T-helper 2 cell treated with Interferon-gamma antibody and Interleukin-4, amounts not matched to agents 5 μg/mL and 100 μg/mL, for 36 hours (primary cell): Measurements from ENCODE around the gene HHIP.

Source experiments
- DNase-seq: peaks from one replicate; pipeline ENCODE4 v3.0.0; 2021; ENCODE audit warnings: low spot score
- H3K27ac Mint-ChIP-seq: one replicate; pipeline ENCODE4 v1.8.0; 2021; ENCODE audit warnings: mild to moderate bottlenecking, mixed read lengths
- H3K27me3 Mint-ChIP-seq: one replicate; pipeline ENCODE4 v1.8.0; 2021; ENCODE audit warnings: low read depth, mixed read lengths
- H3K36me3 Mint-ChIP-seq: one replicate; pipeline ENCODE4 v1.8.0; 2021; ENCODE audit warnings: low read depth, mixed read lengths
- H3K4me1 Mint-ChIP-seq: one replicate; pipeline ENCODE4 v1.8.0; 2021; ENCODE audit warnings: low read depth, mixed read lengths
- H3K4me3 Mint-ChIP-seq: one replicate; pipeline ENCODE4 v1.8.0; 2022; ENCODE audit warnings: mild to moderate bottlenecking, moderate library complexity, mixed read lengths
- H3K9me3 Mint-ChIP-seq: one replicate; pipeline ENCODE4 v1.8.0; 2021; ENCODE audit warnings: mixed read lengths

HHIP gene, protein sequence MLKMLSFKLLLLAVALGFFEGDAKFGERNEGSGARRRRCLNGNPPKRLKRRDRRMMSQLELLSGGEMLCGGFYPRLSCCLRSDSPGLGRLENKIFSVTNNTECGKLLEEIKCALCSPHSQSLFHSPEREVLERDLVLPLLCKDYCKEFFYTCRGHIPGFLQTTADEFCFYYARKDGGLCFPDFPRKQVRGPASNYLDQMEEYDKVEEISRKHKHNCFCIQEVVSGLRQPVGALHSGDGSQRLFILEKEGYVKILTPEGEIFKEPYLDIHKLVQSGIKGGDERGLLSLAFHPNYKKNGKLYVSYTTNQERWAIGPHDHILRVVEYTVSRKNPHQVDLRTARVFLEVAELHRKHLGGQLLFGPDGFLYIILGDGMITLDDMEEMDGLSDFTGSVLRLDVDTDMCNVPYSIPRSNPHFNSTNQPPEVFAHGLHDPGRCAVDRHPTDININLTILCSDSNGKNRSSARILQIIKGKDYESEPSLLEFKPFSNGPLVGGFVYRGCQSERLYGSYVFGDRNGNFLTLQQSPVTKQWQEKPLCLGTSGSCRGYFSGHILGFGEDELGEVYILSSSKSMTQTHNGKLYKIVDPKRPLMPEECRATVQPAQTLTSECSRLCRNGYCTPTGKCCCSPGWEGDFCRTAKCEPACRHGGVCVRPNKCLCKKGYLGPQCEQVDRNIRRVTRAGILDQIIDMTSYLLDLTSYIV

DNA sequence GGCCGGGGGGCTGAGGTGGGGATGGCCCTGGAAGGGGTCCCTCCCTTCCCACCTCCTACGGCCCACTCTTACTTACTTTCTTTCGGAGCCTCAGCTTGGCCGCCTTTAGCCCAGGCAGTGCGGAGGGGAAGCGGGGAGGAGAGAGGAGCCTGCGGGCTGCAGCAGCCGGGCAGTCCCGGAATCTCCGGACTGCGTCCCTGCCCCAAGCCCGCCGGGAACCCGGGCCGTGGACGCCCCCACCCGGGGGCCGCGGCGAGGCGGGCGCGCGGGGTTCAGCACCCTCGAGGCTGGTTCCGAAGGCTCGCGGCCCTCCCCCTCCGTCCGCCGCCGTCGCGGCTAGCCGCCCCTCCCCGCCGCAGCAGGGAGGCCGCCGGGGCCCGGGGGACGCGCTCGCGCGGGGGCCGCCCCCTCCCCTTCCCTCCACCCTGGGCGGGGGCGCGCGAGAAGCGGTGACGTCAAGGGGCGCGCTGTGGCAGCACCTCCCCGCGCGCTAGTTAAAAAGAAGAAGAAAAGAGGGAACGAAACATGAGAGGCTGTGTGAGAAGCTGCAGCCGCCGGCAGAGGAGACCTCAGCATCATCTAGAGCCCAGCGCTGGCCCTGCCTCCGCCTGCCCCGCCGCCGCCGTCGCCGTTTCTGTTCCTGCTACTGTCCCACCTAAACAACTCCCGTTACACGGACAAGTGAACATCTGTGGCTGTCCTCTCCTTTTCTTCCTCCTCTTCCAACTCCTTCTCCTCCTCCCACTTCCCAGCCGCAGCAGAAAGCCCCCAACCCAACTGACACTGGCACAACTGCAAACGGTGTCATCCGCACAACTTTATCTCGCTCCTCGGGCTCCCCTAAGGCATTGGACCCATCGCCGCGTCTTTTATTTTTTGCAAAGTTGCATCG lies at the start of gene HHIP:
HHIP (plus strand) TSS at position 526 of the 892 bp plus-strand sequence. CDS start 520 bp downstream, outside the sequence.
- Mint-ChIP-seq H3K9me3 (no peaks in the 10 kb centered on the region), H3K36me3 (no peaks in the 10 kb centered on the region), H3K4me3 (peak within 1 kb of the TSS; percentile 91), H3K4me1 (peaks cover 17% of the 10 kb centered on the region), H3K27me3 (peaks cover 57% of the 10 kb centered on the region), H3K27ac (no peak within 1 kb of the TSS)
- DNase-seq = peak; percentile 19

DNA sequence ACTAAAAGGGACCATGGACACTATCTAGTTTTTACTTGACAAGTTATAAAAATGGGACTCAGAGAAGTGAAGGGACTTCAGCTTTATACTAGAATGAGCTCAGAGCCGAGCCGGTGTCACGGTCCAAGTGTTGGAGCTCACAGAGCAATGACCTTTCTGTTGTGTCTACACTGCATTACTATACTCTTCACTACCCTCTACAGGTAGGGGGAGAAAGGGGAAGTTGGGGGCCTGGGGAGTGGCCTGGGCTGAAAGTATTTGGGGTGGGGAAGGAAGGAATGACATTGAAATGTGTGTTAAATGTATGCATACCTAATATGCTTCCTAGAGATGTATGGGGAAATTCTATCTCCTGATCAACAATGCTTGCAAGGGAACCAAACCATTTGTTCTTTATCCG lies 48.8 kb upstream of the HHIP start:
- no peak overlapping the region for H3K4me3 Mint-ChIP-seq
- H3K4me1 Mint-ChIP-seq = no peaks in the 10 kb centered on the region
- no peak for DNase-seq
- no peak overlapping the region for H3K27ac Mint-ChIP-seq
- peaks cover 2% of the 10 kb centered on the region for H3K27me3 Mint-ChIP-seq
- no peaks in the 10 kb centered on the region for H3K9me3 Mint-ChIP-seq
- no peaks in the 10 kb centered on the region for H3K36me3 Mint-ChIP-seq

DNA sequence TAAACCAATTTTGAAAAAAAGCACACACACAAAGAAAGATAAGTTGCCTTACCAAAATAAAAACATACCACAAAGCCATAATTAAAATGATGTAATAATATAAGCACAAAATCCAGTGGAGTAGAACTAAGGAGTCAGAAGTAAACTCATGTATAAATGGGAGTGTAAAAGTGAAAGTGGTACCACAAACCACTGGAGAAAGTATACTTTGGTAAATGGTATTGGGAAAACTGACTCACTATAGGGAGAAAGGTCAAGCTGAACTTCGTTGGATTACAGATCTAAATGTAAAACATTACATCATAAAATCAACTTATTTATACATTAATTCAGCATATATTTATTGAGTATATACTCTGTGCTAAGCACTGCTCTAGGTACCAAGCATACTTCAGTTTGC lies 46.3 kb upstream of the HHIP start:
- H3K9me3 Mint-ChIP-seq = no peaks in the 10 kb centered on the region
- H3K4me3 Mint-ChIP-seq = no peak overlapping the region
- no peaks in the 10 kb centered on the region for H3K4me1 Mint-ChIP-seq
- H3K27ac Mint-ChIP-seq = no peak overlapping the region
- DNase-seq = no peak
- H3K27me3 Mint-ChIP-seq = peaks cover 2% of the 10 kb centered on the region
- no peaks in the 10 kb centered on the region for H3K36me3 Mint-ChIP-seq

DNA sequence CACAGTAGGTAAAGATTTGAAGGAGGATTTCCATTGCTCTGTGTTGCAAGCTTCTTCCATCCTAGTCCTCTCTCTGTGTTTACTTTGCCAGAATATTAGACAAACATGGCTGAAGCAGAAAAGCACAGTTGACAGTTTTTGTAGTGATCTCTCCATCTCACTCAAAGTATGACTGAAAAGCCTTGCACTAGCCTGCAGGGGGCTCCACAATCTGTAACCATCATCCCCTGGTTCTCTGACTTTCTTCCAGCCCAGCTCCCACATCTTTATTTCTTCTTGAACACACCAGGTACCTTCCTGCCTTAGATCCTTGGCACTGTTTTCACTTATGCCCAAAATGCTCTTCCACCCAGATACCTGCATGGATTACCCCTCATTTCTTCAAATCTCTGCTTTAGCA lies 34.1 kb upstream of the HHIP start:
- no peaks in the 10 kb centered on the region for H3K27me3 Mint-ChIP-seq
- no peaks in the 10 kb centered on the region for H3K9me3 Mint-ChIP-seq
- no peaks in the 10 kb centered on the region for H3K4me1 Mint-ChIP-seq
- no peak overlapping the region for H3K4me3 Mint-ChIP-seq
- no peaks in the 10 kb centered on the region for H3K36me3 Mint-ChIP-seq
- no peak overlapping the region for H3K27ac Mint-ChIP-seq
- DNase-seq = no peak

DNA sequence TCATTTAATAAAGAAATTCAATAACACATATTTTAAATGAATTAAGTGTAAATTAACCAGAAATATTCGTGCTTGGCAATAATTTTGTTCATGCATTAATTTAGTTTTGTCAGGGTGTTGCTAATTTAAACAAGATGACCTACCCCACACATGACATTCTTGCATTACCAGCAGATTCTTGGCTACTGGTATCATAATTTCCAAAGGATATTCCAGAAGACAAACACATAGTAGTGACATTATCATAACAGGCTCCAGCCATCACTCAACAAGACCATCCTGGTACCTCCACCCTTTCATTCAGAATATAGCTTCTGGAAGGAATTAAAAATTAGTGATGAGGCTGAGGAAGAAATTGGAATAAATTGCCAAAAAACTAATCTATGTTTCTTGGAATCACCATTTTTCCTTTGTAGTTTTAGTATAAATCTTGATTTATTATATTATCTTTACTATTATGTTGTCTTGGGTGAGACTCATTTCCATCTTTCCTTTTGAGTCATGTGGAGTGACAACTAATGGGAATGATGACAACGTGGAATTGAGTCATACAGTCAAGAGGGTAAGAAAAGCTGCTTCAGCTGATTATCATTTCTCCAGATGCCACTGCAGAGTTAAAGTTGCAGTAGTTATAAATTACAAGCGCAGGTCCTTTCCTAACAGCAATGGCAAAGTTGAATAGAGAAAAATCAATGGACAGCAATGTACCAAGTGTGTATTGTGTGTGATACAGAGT lies 30.9 kb upstream of the HHIP start:
- Mint-ChIP-seq H3K27me3 (no peaks in the 10 kb centered on the region), H3K36me3 (no peaks in the 10 kb centered on the region), H3K9me3 (no peaks in the 10 kb centered on the region), H3K4me1 (no peaks in the 10 kb centered on the region), H3K27ac (no peak overlapping the region), H3K4me3 (no peak overlapping the region)
- no peak for DNase-seq

DNA sequence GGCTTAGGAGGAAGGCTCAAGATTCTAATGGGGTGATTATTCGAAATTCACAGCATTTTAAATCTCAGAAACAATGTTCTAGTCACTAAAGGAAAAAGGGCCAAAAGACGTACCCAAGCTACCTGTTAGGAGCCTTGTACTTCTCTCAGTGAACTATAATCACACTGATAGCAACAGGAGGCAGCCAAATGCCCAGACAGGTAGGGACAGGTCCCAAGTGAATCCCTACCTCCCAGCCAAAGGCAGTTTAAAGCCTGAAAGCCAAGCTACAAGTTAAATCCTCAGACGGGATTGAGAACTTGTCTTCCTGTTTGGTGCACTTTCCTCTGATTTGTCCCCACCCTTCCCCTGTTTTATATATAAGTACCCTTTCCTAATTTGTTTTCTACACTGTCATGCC lies 24.3 kb upstream of the HHIP start:
- Mint-ChIP-seq H3K36me3 (no peaks in the 10 kb centered on the region), H3K4me3 (no peak overlapping the region), H3K27ac (no peak overlapping the region), H3K9me3 (no peaks in the 10 kb centered on the region), H3K4me1 (no peaks in the 10 kb centered on the region), H3K27me3 (no peaks in the 10 kb centered on the region)
- no peak for DNase-seq

DNA sequence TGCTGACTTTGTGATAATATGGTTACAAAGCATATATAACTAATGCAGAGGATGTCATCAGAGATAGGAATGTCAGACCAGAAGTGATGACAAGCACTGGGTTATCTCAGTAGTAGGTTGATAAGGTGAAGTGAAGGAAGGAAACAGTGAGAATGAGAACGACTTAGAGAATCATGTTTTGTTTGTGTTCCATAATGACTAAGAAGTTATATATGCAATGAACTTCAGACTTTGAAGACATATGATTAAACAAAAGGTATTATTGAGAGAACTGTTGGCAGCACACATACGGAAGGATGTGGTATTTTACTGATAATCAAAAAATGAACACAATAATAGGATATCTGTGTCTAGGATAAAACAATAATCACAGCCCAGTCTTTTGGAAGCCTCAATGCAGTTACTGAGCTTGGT lies 18.3 kb upstream of the HHIP start:
- no peaks in the 10 kb centered on the region for H3K27me3 Mint-ChIP-seq
- H3K27ac Mint-ChIP-seq = no peak overlapping the region

DNA sequence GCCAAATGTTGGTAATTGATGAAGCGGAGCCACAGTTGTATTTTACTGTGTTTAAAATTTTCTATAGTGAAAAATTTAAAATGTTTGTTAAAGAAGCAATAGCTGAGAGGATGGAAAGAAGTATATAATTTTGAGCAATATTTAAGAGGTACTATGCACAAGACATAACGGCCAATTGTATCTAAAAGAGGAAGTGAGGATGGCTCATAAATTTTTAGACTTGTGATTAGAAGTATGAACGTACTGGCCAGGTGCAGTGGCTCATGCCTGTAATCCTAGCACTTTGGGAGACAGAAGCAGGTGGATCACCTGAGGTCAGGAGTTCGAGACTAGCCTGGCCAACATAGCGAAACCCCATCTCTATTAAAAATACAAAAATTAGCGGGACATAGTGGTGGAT lies 12.7 kb upstream of the HHIP start:
- DNase-seq = no peak
- H3K36me3 Mint-ChIP-seq = no peaks in the 10 kb centered on the region
- no peaks in the 10 kb centered on the region for H3K9me3 Mint-ChIP-seq
- no peak overlapping the region for H3K4me3 Mint-ChIP-seq
- H3K4me1 Mint-ChIP-seq = no peaks in the 10 kb centered on the region
- peaks cover 14% of the 10 kb centered on the region for H3K27me3 Mint-ChIP-seq
- no peak overlapping the region for H3K27ac Mint-ChIP-seq

More for the DNA sequence above, 18.3 kb upstream of the HHIP start:
- H3K4me3 Mint-ChIP-seq = no peak overlapping the region
- no peaks in the 10 kb centered on the region for H3K36me3 Mint-ChIP-seq
- no peak for DNase-seq
- no peaks in the 10 kb centered on the region for H3K4me1 Mint-ChIP-seq
- H3K9me3 Mint-ChIP-seq = no peaks in the 10 kb centered on the region

DNA sequence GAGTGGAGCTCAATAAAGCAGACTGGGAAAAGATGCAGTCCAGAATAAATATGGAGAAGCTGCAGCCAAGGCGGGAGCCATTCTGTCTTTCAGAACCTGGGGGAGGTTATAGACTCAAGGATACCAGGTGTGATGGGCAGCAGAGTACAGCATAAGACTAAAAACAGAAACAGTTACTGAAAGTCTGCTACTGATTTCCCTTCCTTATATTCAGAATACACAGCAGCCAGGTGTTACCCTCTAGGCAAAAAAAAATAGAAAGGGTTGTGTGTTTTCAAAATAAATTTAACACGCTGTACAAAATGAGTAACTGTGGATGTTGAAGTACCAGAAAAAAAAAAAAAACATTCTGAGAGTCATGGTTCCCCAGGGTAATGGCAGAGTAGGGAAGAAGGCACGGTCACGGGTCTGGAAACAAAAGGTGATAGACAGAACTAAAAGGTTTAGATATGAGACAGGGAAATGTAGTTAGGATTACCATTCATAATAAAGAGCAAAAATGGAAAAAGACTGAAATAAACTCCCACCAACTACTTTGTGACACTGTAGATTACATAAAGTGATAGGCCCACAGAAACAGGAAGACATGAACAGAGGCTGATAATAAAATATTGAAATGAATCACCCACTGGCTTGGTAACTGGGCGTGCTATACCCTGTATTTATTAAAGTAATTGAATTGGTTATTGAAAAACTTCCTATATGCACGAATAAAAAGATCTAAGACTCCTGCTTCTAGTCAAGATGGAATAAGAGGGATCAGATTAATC lies 10.8 kb upstream of the HHIP start:
- H3K4me3 Mint-ChIP-seq = no peak overlapping the region
- no peak overlapping the region for H3K27ac Mint-ChIP-seq
- no peaks in the 10 kb centered on the region for H3K4me1 Mint-ChIP-seq
- no peak for DNase-seq
- H3K9me3 Mint-ChIP-seq = no peaks in the 10 kb centered on the region
- H3K27me3 Mint-ChIP-seq = peaks cover 14% of the 10 kb centered on the region
- H3K36me3 Mint-ChIP-seq = no peaks in the 10 kb centered on the region

DNA sequence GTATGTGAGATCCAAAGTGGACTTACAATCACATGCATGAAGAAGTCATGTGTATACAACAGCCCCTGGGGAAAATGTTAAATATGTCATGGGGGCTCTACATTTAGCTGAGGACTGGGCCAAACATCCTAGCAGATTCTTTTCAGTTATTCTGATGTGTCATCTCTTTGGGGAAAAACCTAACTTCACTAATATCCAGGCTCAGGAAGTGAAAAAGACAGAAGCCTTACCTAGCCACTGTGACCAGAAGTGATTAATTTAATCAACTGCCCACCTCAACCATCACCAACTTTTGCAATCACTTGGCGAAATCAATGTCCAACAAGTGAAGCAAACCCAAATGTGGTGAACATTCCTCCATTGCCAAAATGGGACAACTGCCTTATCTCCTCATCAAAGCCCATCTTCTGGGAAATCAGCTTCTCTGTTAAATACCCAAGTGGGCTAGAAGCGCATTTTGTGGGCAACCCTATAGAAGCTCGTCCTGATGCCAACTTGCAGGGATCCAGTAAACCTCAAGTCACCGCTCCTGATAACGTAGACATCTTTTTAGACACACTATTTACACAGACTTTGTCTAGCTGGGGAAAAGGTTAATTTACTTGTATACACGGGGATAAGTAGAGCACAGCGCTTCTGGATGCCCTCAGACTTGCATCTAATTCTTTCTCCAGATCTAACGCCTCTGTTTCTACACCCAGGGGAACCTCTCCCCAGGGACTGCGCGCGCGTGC lies 1.4 kb upstream of the HHIP start:
- Mint-ChIP-seq H3K27ac (no peak overlapping the region), H3K4me3 (no peak overlapping the region), H3K36me3 (no peaks in the 10 kb centered on the region), H3K4me1 (peaks cover 17% of the 10 kb centered on the region), H3K27me3 (peaks cover 48% of the 10 kb centered on the region), H3K9me3 (no peaks in the 10 kb centered on the region)
- no peak for DNase-seq

DNA sequence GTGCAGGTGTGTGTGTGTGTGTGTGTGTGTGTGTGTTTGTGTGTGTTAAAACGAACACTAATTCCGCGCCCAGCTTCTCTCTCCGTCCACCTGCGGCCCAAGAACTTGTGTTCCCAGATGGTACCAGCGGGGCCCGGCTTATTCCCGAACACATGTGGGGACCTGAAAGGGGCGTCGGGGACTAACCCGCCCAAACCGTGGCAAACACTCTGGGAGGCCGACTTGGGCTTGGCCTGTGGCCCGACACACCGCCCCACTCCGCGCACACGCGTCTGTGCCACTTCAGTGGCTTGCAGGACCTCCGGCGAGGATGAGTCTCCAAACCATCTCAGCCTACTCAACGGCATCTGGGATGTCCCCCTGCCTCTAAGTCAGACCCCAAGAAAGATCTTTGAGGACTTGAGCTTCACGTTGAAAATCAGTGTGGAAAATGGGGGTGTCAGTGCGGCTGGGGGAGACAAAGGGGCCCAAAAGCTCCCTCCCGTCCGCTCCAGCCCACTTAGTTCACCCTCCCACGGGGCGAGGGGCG lies 790 bp upstream of the HHIP start:
- no peaks in the 10 kb centered on the region for H3K36me3 Mint-ChIP-seq
- peak overlapping the region; percentile 54 for H3K4me3 Mint-ChIP-seq
- no peak for DNase-seq
- H3K27me3 Mint-ChIP-seq = peaks cover 54% of the 10 kb centered on the region
- no peaks in the 10 kb centered on the region for H3K9me3 Mint-ChIP-seq
- H3K4me1 Mint-ChIP-seq = peaks cover 17% of the 10 kb centered on the region
- no peak overlapping the region for H3K27ac Mint-ChIP-seq

DNA sequence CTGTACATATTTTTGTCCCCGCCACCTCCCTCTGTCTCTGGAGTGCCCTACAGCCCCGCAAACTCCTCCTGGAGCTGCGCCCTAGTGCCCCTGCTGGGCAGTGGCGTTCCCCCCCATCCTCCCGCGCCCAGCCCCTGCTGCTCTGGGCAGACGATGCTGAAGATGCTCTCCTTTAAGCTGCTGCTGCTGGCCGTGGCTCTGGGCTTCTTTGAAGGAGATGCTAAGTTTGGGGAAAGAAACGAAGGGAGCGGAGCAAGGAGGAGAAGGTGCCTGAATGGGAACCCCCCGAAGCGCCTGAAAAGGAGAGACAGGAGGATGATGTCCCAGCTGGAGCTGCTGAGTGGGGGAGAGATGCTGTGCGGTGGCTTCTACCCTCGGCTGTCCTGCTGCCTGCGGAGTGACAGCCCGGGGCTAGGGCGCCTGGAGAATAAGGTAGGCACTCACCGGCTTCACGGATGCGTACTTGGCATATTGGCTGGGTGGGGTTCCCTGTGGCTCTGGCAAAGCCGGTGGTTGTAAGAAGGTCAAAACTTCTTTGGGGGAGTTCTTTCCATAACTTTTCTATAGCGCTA lies 653 bp downstream of the HHIP start:
- no peaks in the 10 kb centered on the region for H3K36me3 Mint-ChIP-seq
- no peak overlapping the region for H3K27ac Mint-ChIP-seq
- no peaks in the 10 kb centered on the region for H3K9me3 Mint-ChIP-seq

More for the DNA sequence above, 653 bp downstream of the HHIP start:
- H3K4me1 Mint-ChIP-seq = peaks cover 17% of the 10 kb centered on the region
- DNase-seq = no peak
- H3K4me3 Mint-ChIP-seq = peak overlapping the region; percentile 91
- peaks cover 57% of the 10 kb centered on the region for H3K27me3 Mint-ChIP-seq
